OCI-LY7 (cell line): ENCODE measurements around the gene SLC31A1. TPM values are rescaled to one million over a fixed set of nuclear protein-coding genes. Genes with fewer than 3 reads are reported as not detected.
A peak's percentile ranks its signal among the peaks of the same experiment; 100 is the strongest.

Source experiments
- BruUV-seq: library from RNA; stranded (reverse); fragments of 400-500 nt; replicated peaks from 2 replicates; lab custom pipeline; 2021; lab: Mats Ljungman, UMichigan
- CTCF ChIA-PET: fragments of 300-600 bp; sonication (Branson Sonifier 250); formaldehyde crosslinking; loops from one replicate; lab custom pipeline; 2022; ENCODE audit warnings: antibody characterized with exemption; ENCODE audit not compliant: unreplicated experiment; lab: Charles Lee
- POLR2A ChIA-PET: fragments of 300-600 bp; sonication (Branson Sonifier 250); formaldehyde crosslinking; loops from one replicate; lab custom pipeline; 2022; ENCODE audit warnings: antibody characterized with exemption; lab: Charles Lee
- DNase-seq: peaks from one replicate; pipeline ENCODE4 v3.0.0-alpha.2; 2015; ENCODE audit warnings: low spot score
- H2AFZ ChIP-seq: fragments of 200-600 bp; sonication (generic), shearing (Covaris generic); 2 replicates; pipeline ENCODE4 v1.6.1; 2014; ENCODE audit warnings: mild to moderate bottlenecking, antibody characterized with exemption, low read length, moderate library complexity
- H3K27ac ChIP-seq: fragments of 200-600 bp; sonication (generic); 2 replicates; pipeline ENCODE4 v1.5.1; 2014; ENCODE audit warnings: mixed run types, low read depth, mild to moderate bottlenecking, moderate library complexity, low read length, inconsistent platforms; ENCODE audit not compliant: poor library complexity, severe bottlenecking
- H3K36me3 ChIP-seq: fragments of 200-600 bp; sonication (generic); 2 replicates; pipeline ENCODE4 v1.6.1; 2014; ENCODE audit warnings: mild to moderate bottlenecking, antibody characterized with exemption, low read length, moderate library complexity, mixed read lengths; ENCODE audit not compliant: insufficient read depth
- H3K4me1 ChIP-seq: fragments of 200-600 bp; sonication (generic); 2 replicates; pipeline ENCODE4 v1.5.1; 2014; ENCODE audit warnings: mild to moderate bottlenecking, low read length; ENCODE audit not compliant: insufficient read depth, poor library complexity, severe bottlenecking
- H3K4me2 ChIP-seq: fragments of 200-600 bp; sonication (generic); 2 replicates; pipeline ENCODE4 v1.6.1; 2014; ENCODE audit warnings: mild to moderate bottlenecking, low read length
- H3K4me3 ChIP-seq: fragments of 200-600 bp; sonication (generic); 2 replicates; pipeline ENCODE4 v1.5.1; 2014; ENCODE audit warnings: mild to moderate bottlenecking, low read depth, low read length; ENCODE audit not compliant: poor library complexity, severe bottlenecking
- H3K79me2 ChIP-seq: fragments of 200-600 bp; sonication (generic); 2 replicates; pipeline ENCODE4 v1.6.1; 2016; ENCODE audit warnings: low read depth, mild to moderate bottlenecking, low read length, moderate library complexity, mixed read lengths; ENCODE audit not compliant: insufficient read depth
- H3K9me2 ChIP-seq: fragments of 200-600 bp; sonication (generic); 2 replicates; pipeline ENCODE4 v1.6.1; 2016; ENCODE audit warnings: mild to moderate bottlenecking, low read length, mixed read lengths; ENCODE audit not compliant: insufficient read depth
- H3K9me3 ChIP-seq: fragments of 200-600 bp; sonication (generic); 2 replicates; pipeline ENCODE4 v1.6.1; 2014; ENCODE audit warnings: mild to moderate bottlenecking, mixed run types, low read length, mixed read lengths
- H4K20me1 ChIP-seq: fragments of 200-600 bp; sonication (generic); 2 replicates; pipeline ENCODE4 v1.6.1; 2014; ENCODE audit warnings: mild to moderate bottlenecking, antibody characterized with exemption, low read length, moderate library complexity, mixed read lengths; ENCODE audit not compliant: insufficient read depth
- CTCF ChIP-seq: fragments of 200-600 bp; sonication (generic); conservative IDR thresholded peaks from 2 replicates; pipeline ENCODE4 v1.5.1; 2014; ENCODE audit warnings: mild to moderate bottlenecking, antibody characterized with exemption, low read length, moderate library complexity, mixed read lengths
- EZH2phosphoT487 ChIP-seq: fragments of 200-600 bp; sonication (generic); IDR thresholded peaks from 2 replicates; pipeline ENCODE4 v1.6.1; 2018; ENCODE audit warnings: low read depth, borderline replicate concordance, mild to moderate bottlenecking, mixed run types, antibody characterized with exemption, low read length, moderate library complexity, mixed read lengths
- intact Hi-C: fragments of 100-400 bp; cut with micrococcal nuclease; formaldehyde crosslinking; loops from one replicate; pipeline ENCODE4 v1.10.0; 2022; ENCODE audit not compliant: unreplicated experiment
- total RNA-seq, 2 experiments: library from RNA; depleted of rRNA in 1 of 2; stranded (reverse); fragments of >200 nt in 1 of 2; shearing (Covaris generic) in 1 of 2; gene quantifications; 2 replicates each; pipeline ENCODE4 v1.2.3, GENCODE V29; 2014 to 2022

The SLC31A1 gene
- total RNA-seq, 2 experiments from 2014 or later: 3.9 to 16.7 TPM

DNA sequence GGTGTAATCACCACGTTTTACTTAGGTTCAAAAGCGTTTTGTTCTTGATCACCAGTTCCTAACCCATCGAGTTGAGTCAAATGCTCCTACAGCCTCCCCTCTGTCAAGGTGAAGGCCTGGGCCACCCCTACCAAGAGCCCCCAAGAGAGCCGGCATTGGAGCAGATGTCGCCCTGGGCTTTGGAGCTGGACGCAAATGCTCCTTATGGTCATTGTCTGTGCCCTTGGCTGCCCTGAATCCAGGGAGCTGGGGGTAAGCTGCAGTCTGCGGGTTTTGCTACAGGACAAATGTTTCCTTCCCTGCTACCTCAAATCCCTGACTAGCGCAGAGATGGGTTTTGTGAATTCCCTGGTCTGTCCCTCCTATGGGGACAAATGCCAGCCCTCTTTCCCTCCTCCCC is 77.0 kb downstream of the SLC31A1 start:
- H4K20me1 ChIP-seq: no peaks in the 10 kb centered on the region
- H3K79me2 ChIP-seq: no peaks in the 10 kb centered on the region
- no peaks in the 10 kb centered on the region for H3K9me3 ChIP-seq
- no TSS peak for BruUV-seq
- no peak overlapping the region for H3K4me2 ChIP-seq
- peaks cover 10% of the 10 kb centered on the region for H3K4me1 ChIP-seq
- H3K4me3 ChIP-seq: no peak overlapping the region
- intact Hi-C loops: no loop called here
- no peaks in the 10 kb centered on the region for H3K9me2 ChIP-seq
- DNase-seq: no peak
- CTCF ChIA-PET: no interaction called here
- H3K27ac ChIP-seq: no peak overlapping the region
- no peak for TF ChIP-seq CTCF
- TF ChIP-seq EZH2phosphoT487: no peak
- H2AFZ ChIP-seq: no peak overlapping the region
- peaks cover 10% of the 10 kb centered on the region for H3K36me3 ChIP-seq
- POLR2A ChIA-PET: interaction anchor here (1.1 kb wide), 1 partner anchor 53 kb away, joined by 3 read pairs; no protein-coding TSS in a partner anchor

- no TSS peak for BruUV-seq
- H3K4me2 ChIP-seq: peak overlapping the region; percentile 20; the same call in 1 of the 2 replicates
- POLR2A ChIA-PET: interaction anchor here (1.1 kb wide), 1 partner anchor 52 kb away, joined by 3 read pairs; no protein-coding TSS in a partner anchor
- CTCF ChIA-PET: no interaction called here
- H3K27ac ChIP-seq: no peak overlapping the region
- no peaks in the 10 kb centered on the region for H3K79me2 ChIP-seq
- no peaks in the 10 kb centered on the region for H4K20me1 ChIP-seq
- intact Hi-C loops: no loop called here
- H3K4me1 ChIP-seq: peaks cover 10% of the 10 kb centered on the region
- no peaks in the 10 kb centered on the region for H3K9me2 ChIP-seq
- peaks cover 1% of the 10 kb centered on the region; the same call in 1 of the 2 replicates for H3K36me3 ChIP-seq
- no peak overlapping the region for H3K4me3 ChIP-seq
- DNase-seq: peak; percentile 37
- no peaks in the 10 kb centered on the region for H3K9me3 ChIP-seq
- TF ChIP-seq CTCF (no peak), EZH2phosphoT487 (no peak)
- H2AFZ ChIP-seq: no peak overlapping the region
Measured at GRCh38 chr9:113298924-113299770, 77.8 kb downstream of the SLC31A1 start.
